PFSK-1 (cell line): Measurements from ENCODE around the gene SERP2.

ENCODE experiments used
- POLR2AphosphoS5 ChIP-seq: IDR thresholded peaks from 2 replicates; pipeline ENCODE4 v1.6.1; 2012; ENCODE audit warnings: low read depth, mild to moderate bottlenecking, control low read depth, low read length, moderate library complexity
- REST ChIP-seq, 2 experiments: IDR thresholded peaks; 2 replicates each; pipeline versions ENCODE4 v1.6.1 to v1.8.0; 2011 to 2012; ENCODE audit warnings: low read depth in 2 of 2, low read length in 2 of 2, control low read depth in 1 of 2, inconsistent platforms in 1 of 2, mild to moderate bottlenecking in 1 of 2, moderate library complexity in 1 of 2; ENCODE audit not compliant: insufficient read depth in 1 of 2
- SIN3A ChIP-seq: IDR thresholded peaks from 2 replicates; pipeline ENCODE4 v1.6.1; 2012; ENCODE audit warnings: mild to moderate bottlenecking, low read length, moderate library complexity, borderline replicate concordance; ENCODE audit not compliant: insufficient read depth

GRCh38 chr13:44342741-44343140 is 30.9 kb upstream of the SERP2 start:
- TF ChIP-seq SIN3A, result no peak
- no peak for TF ChIP-seq POLR2AphosphoS5
- TF ChIP-seq REST (IDR thresholded peaks at IDR 0.05; ENCODE audit: insufficient read depth in 1 of 2, low read depth in 2 of 2, low read length in 2 of 2), result no peak
